BJ (cell line): Measurements from ENCODE around the gene KCNQ2. TPM values are rescaled to one million over a fixed set of nuclear protein-coding genes. Genes with fewer than 3 reads are reported as not detected.

ENCODE experiments used
- CTCF ChIA-PET: fragments of 350-600 bp; formaldehyde crosslinking; extraction: SDS; loops from one replicate; lab custom pipeline; 2021; ENCODE audit warnings: antibody characterized with exemption, inconsistent platforms; lab: Yijun Ruan, JAX
- POLR2A ChIA-PET: fragments of 300-600 bp; sonication (Branson Sonifier 250); formaldehyde crosslinking; extraction: SDS; loops from one replicate; lab custom pipeline; 2021; ENCODE audit warnings: antibody characterized with exemption; lab: Charles Lee
- DNase-seq: peaks from one replicate; pipeline ENCODE4 v3.0.0-alpha.2; 2011; ENCODE audit warnings: low read depth
- H3K27me3 ChIP-seq: 2 replicates; pipeline ENCODE4 v1.6.0; 2011; ENCODE audit warnings: low read length; ENCODE audit not compliant: control insufficient read depth, insufficient read depth
- H3K36me3 ChIP-seq: 2 replicates; pipeline ENCODE4 v1.5.1; 2011; ENCODE audit warnings: low read length; ENCODE audit not compliant: control insufficient read depth, insufficient read depth
- H3K4me3 ChIP-seq: 2 replicates; pipeline ENCODE4 v1.5.1; 2011; ENCODE audit warnings: low read depth, mild to moderate bottlenecking, control low read depth, low read length
- CTCF ChIP-seq: IDR thresholded peaks from 2 replicates; pipeline ENCODE4 v1.5.1; 2011; ENCODE audit warnings: low read depth, mild to moderate bottlenecking, control low read depth, inconsistent platforms, low read length, moderate library complexity; ENCODE audit not compliant: insufficient read depth
- polyA plus RNA-seq: library from polyadenylated mRNA; depleted of rRNA; stranded (reverse); fragments of >200 nt; gene quantifications from 2 replicates; pipeline ENCODE4 v1.2.3, GENCODE V29; 2011

The KCNQ2 gene
- polyA plus RNA-seq, 1 experiment = not detected

GRCh38 chr20:63505723-63506122, 33.3 kb upstream of the KCNQ2 start:
- no peak for DNase-seq
- Histone ChIP-seq H3K27me3 (peaks cover 7% of the 10 kb centered on the region), H3K36me3 (no peaks in the 10 kb centered on the region), H3K4me3 (no peak overlapping the region)
- TF ChIP-seq CTCF = no peak
- ChIA-PET CTCF (interaction anchor here (0.5 to 2.9 kb wide), 2 partner anchors 9 to 11 kb away, joined by 3 to 19 read pairs; no protein-coding TSS in a partner anchor), POLR2A (no interaction called here)

- CTCF ChIA-PET = interaction anchor here (0.5 to 2.9 kb wide), 2 partner anchors 9 to 11 kb away, joined by 3 to 19 read pairs; no protein-coding TSS in a partner anchor
These were observed 32.8 kb upstream of the KCNQ2 start for GRCh38 chr20:63505281-63505680.

GRCh38 chr20:63504642-63505041, 32.2 kb upstream of the KCNQ2 start:
- H3K27me3 ChIP-seq = peaks cover 7% of the 10 kb centered on the region
- no peaks in the 10 kb centered on the region for H3K36me3 ChIP-seq
- ChIA-PET CTCF (interaction anchor here (2.9 kb wide), 1 partner anchor 8 kb away, joined by 19 read pairs; no protein-coding TSS in a partner anchor), POLR2A (no interaction called here)
- TF ChIP-seq CTCF = no peak
- H3K4me3 ChIP-seq = no peak overlapping the region
- no peak for DNase-seq

More at GRCh38 chr20:63505281-63505680, 32.8 kb upstream of the KCNQ2 start:
- TF ChIP-seq CTCF = no peak
- no peak overlapping the region for H3K4me3 ChIP-seq
- H3K27me3 ChIP-seq = peaks cover 7% of the 10 kb centered on the region
- POLR2A ChIA-PET = no interaction called here
- DNase-seq = no peak
- H3K36me3 ChIP-seq = no peaks in the 10 kb centered on the region

- peaks cover 10% of the 10 kb centered on the region for H3K27me3 ChIP-seq
- no peak overlapping the region for H3K4me3 ChIP-seq
- CTCF ChIA-PET = interaction anchor here (1.8 kb wide), 1 partner anchor 17 kb away, joined by 4 read pairs; the partner anchor contains the start of gene PPDPF
- H3K36me3 ChIP-seq = no peaks in the 10 kb centered on the region
- POLR2A ChIA-PET = no interaction called here
- no peak for DNase-seq
- TF ChIP-seq CTCF = no peak
These were observed 31.1 kb upstream of the KCNQ2 start for GRCh38 chr20:63503524-63503923.

- ChIA-PET POLR2A (no interaction called here), CTCF (interaction anchor here (1.8 kb wide), 1 partner anchor 18 kb away, joined by 4 read pairs; the partner anchor contains the start of gene PPDPF)
- peaks cover 10% of the 10 kb centered on the region for H3K27me3 ChIP-seq
These were observed 30.3 kb upstream of the KCNQ2 start for GRCh38 chr20:63502671-63503172.

More at GRCh38 chr20:63502671-63503172, 30.3 kb upstream of the KCNQ2 start:
- DNase-seq = no peak
- TF ChIP-seq CTCF = no peak
- Histone ChIP-seq H3K36me3 (no peaks in the 10 kb centered on the region), H3K4me3 (no peak overlapping the region)
